HUES6 (cell line): ENCODE results near the gene MRPL30.
A peak's percentile ranks its signal among the peaks of the same experiment; 100 is the strongest.
"Not testable (repeated sequence)": the region's sequence is repeated elsewhere in the genome, so short reads cannot be mapped to it uniquely, and the experiment has no call there.

ENCODE experiments used
- H3K27ac ChIP-seq: 2 replicates; pipeline ENCODE4 v1.7.0; 2013; ENCODE audit warnings: low read depth, mild to moderate bottlenecking, low read length, inconsistent platforms
- H3K27me3 ChIP-seq: 2 replicates; pipeline ENCODE4 v1.6.1; 2013; ENCODE audit warnings: low read length; ENCODE audit not compliant: control insufficient read depth, insufficient read depth
- H3K36me3 ChIP-seq: 2 replicates; pipeline ENCODE4 v1.6.1; 2013; ENCODE audit warnings: low read length; ENCODE audit not compliant: control insufficient read depth, insufficient read depth
- H3K4me1 ChIP-seq: 2 replicates; pipeline ENCODE4 v1.6.1; 2013; ENCODE audit warnings: low read length; ENCODE audit not compliant: control insufficient read depth, insufficient read depth
- H3K4me3 ChIP-seq: 2 replicates; pipeline ENCODE4 v1.5.1; 2013; ENCODE audit warnings: low read depth, low read length
- H3K9ac ChIP-seq: one replicate; pipeline ENCODE4 v1.6.1; 2013; ENCODE audit warnings: mild to moderate bottlenecking, low read length
- H3K9me3 ChIP-seq: 2 replicates; pipeline ENCODE4 v1.6.1; 2013; ENCODE audit warnings: low read depth, low read length; ENCODE audit not compliant: control insufficient read depth, insufficient read depth

Gene MRPL30

DNA sequence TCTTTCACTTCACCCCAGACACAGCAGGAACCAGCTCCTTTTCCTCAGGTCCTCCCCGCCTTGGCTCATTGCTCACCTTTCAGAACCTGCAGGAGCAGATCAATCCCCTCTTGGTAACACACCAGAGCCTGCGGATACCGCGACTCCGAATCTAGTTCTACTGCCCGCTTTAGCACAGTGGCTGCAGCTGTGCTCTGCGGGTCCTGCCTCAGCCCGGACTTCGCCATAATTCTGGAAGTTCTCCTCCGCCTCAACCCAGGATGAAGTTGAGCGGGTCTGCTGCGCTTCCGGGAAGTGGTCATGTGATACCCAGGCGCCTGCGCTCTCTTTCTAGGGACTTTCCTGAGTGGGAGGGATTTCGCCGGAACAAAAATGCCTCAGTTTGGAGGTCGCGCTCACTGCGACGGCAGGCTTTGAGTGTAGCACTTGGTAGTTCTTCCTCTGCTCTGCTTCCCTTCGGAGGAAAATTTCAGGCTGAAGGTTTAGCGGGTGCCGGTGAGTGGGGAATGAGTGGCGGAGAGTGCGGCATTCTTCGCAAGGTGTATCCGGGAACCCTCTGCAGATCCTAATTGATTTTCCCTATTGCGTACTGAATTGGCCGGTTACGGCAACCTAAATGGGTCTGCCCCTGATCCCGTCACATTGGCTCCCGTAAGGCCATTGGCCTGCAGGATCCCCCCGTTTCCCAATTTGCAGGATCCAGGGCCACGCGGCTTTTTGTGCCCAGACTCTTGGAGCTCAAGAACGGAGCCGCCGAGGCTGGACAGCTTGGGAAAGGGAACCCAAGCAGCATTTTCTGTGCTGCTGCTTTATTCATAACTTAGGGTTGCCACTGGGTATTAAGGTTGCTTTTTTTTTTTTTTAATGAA is at the start of gene MRPL30, which contains the start of gene MITD1:
Gene MRPL30, plus strand, starts transcription at position 430 of the 869 bp plus-strand sequence. CDS start 5,020 bp downstream, outside the sequence.
Gene MITD1, minus strand, starts transcription at position 304 of the 869 bp plus-strand sequence. Its CDS starts 77 bp downstream, at position 227.
- Histone ChIP-seq H3K27me3 (no peaks in the 10 kb centered on the region), H3K9ac (peak within 1 kb of the TSS; percentile 89), H3K27ac (peak within 1 kb of the TSS; percentile 65), H3K36me3 (no peaks in the 10 kb centered on the region), H3K4me1 (no peaks in the 10 kb centered on the region), H3K9me3 (no peaks in the 10 kb centered on the region), H3K4me3 (peak within 1 kb of the TSS; percentile 94)

DNA sequence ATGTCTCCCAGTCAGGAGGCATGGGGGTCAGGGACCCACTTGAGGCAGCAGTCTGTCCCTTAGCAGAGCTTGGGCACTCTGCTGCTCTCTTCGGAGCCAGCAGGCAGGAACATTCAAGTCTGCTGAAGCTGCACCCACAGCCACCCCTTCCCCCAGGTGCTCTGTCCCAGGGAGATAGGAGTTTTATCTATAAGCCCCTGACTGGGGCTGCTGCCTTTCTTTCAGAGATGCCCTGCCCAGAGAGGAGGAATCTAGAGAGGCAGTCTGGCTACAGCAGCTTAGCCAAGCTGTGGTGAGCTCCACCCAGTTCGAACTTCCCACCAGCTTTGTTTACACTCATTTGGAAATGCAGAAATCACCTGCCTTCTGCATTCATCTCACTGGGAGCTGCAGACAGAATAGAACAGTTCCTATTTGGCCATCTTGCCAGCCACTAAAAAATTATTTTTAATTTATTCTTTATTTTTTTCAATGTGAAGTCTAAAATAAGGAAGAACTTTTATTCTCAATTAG is 45.9 kb upstream of the MRPL30 start:
- not testable (repeated sequence) for H3K4me3 ChIP-seq, H3K4me1 ChIP-seq, H3K27ac ChIP-seq, H3K36me3 ChIP-seq, H3K27me3 ChIP-seq, H3K9ac ChIP-seq
- H3K9me3 ChIP-seq, result peaks cover 25% of the 10 kb centered on the region

DNA sequence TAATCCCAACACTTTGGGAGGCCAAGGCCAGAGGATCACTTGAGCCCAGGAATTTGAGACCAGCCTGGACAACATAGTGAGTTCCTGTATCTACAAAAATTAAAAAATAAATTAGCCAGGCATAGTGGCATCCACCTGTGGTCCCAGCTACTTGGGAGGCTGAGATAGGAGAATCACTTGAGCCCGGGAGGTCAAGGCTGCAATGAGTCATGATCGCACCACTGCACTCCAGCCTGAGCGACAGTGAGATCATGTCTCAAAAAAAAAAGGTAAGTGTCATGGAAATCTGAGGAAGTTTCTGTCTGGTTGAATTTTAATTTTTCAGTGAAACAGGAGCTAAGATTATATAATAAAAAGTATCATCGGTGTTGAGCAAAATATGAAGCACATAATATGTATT is 42.0 kb upstream of the MRPL30 start:
- Histone ChIP-seq H3K9me3 (peaks cover 15% of the 10 kb centered on the region), H3K27me3 (no peaks in the 10 kb centered on the region), H3K9ac (no peak overlapping the region), H3K4me3 (no peak overlapping the region), H3K36me3 (no peaks in the 10 kb centered on the region), H3K4me1 (no peaks in the 10 kb centered on the region), H3K27ac (no peak overlapping the region)

DNA sequence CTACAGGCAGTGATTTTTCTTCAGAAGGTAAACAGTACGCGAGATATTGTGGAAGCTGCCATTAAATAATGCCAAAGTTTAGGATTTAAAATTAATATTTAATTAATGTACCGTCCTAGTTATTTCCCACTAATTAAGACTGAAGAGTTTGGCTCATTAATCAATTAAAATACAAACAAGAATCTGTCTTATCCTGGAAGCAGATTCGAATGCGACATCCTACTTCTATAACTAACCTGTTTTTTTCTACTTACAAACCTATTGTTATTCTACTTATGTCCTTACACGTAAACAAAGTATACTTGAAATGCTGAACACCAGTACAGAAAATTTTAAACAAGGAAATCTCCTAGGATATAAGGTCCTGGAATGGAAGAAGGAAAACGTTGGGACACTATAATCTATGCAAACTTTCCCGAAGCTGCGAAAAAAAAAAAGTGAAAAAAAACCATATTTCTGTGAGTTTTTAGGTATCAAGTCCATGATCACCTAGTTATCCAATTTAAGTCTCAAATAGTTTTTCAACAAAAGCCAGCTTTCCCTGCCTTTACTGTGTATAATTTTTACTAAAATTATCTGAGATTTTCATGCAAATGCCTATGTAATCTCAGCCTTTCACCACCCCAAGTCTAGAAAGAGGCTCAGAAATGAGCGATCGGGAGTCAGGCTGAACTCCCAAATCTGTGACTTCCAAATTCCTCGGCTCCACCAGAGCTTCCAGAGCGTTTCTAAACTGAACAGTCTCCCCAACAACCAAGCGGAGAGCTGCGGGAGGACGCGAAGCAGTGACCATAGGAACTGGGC is 40.7 kb upstream of the MRPL30 start:
- Histone ChIP-seq H3K9me3 (peaks cover 7% of the 10 kb centered on the region; the same call in 1 of the 2 replicates), H3K36me3 (no peaks in the 10 kb centered on the region), H3K27me3 (no peaks in the 10 kb centered on the region), H3K4me3 (peak overlapping the region; percentile 84), H3K27ac (0 out of 2 replicates have a peak overlapping the region, but pooled peaks have one; percentile 58), H3K4me1 (no peaks in the 10 kb centered on the region), H3K9ac (peak overlapping the region; percentile 58)

DNA sequence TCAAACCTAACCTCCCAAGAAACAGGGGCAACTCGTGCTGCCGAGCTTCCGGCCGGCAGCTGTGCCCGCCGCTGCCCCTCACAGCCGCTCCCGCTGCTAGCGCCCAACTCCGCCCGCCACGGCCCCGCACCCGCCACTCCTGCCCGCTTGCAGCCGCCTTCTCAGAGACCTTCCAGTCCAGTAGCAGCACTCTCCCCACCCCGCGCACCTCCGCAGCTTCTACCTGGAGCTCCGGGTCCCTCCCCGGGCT is 40.2 kb upstream of the MRPL30 start:
- Histone ChIP-seq H3K27me3 (no peaks in the 10 kb centered on the region), H3K36me3 (no peaks in the 10 kb centered on the region), H3K4me1 (no peaks in the 10 kb centered on the region), H3K9me3 (peaks cover 4% of the 10 kb centered on the region; the same call in 1 of the 2 replicates), H3K27ac (peak overlapping the region; percentile 58; the same call in 1 of the 2 replicates), H3K4me3 (peak overlapping the region; percentile 84), H3K9ac (peak overlapping the region; percentile 58)

DNA sequence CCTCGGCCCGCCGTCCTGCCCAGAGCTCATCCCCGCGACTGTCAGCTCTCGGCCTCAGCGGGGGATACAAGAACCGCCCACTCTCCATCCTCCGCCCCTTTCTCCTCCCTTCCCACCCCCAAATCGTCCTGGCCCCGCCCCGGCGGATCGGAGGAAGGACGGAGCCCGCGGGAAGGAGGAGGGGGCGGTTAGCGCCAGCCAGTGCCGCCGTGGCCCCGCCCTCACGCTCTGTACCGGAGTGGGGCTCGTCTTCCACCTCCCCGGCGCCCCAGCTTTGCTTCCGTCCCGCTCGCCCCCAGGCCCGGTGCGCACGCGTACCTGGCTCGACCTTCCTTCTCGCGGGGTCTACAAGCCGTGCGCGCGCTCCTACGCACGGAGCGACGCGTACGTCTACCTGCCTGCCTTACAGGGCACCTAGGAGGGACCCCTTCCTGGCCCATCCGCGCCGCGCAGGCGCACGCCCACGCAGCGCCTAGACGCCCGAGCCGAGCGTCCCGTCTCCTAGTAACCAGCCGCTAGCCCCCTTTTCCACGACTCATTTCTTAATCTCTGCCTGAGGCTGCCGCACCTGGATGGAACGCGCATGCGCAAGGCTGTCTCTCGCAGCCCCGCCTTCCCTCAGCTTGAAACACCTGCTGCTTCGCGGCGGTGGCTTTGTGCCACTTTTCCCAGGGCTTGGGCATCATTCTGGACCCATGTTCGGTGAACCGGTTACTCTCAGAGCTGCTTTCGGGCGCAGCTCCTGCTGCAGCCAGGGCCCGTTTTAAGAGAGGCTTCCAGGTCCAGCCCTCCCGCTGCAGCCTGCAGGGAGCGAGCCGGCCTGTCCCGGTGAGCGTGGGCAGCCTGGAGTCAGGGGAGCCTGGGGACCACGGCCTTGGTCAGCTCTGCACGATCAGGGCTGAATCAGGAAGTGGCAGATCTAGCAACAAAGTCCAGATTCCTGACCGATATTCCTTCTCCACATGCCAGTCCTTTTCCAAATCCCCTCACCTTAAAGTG is 39.6 kb upstream of the MRPL30 start, which contains the start of gene C2orf15:
Gene C2orf15, plus strand, starts transcription at position 598 of the 999 bp plus-strand sequence. CDS start 8,852 bp downstream, outside the sequence.
- Histone ChIP-seq H3K4me1 (no peaks in the 10 kb centered on the region), H3K36me3 (no peaks in the 10 kb centered on the region), H3K9me3 (peaks cover 4% of the 10 kb centered on the region; the same call in 1 of the 2 replicates), H3K4me3 (peak within 1 kb of the TSS; percentile 84), H3K27ac (peak within 1 kb of the TSS; percentile 58; the same call in 1 of the 2 replicates), H3K27me3 (no peaks in the 10 kb centered on the region), H3K9ac (peak within 1 kb of the TSS; percentile 58)

DNA sequence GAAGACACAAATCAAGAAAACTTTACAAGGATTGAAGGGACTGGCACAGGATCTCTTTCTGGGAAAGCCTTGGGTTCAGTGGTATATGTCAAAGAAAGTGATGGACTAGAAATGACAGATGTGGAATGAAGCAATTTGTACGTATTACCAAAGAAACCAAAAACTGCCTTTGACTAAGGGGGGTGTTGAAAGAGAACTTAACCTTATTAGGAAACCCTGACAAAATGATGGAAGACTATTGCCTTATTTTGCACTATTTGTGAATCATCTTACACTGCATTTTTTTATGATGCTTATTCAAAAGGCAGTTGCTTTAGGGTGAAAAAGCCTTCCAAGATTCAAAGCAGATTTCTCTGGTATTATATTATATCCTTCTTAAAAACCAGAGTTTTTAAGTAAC is 30.3 kb upstream of the MRPL30 start:
- no peaks in the 10 kb centered on the region for H3K36me3 ChIP-seq
- H3K27ac ChIP-seq, result no peak overlapping the region
- H3K4me1 ChIP-seq, result peaks cover 8% of the 10 kb centered on the region
- H3K27me3 ChIP-seq, result no peaks in the 10 kb centered on the region
- no peak overlapping the region for H3K9ac ChIP-seq
- no peaks in the 10 kb centered on the region for H3K9me3 ChIP-seq
- no peak overlapping the region for H3K4me3 ChIP-seq

DNA sequence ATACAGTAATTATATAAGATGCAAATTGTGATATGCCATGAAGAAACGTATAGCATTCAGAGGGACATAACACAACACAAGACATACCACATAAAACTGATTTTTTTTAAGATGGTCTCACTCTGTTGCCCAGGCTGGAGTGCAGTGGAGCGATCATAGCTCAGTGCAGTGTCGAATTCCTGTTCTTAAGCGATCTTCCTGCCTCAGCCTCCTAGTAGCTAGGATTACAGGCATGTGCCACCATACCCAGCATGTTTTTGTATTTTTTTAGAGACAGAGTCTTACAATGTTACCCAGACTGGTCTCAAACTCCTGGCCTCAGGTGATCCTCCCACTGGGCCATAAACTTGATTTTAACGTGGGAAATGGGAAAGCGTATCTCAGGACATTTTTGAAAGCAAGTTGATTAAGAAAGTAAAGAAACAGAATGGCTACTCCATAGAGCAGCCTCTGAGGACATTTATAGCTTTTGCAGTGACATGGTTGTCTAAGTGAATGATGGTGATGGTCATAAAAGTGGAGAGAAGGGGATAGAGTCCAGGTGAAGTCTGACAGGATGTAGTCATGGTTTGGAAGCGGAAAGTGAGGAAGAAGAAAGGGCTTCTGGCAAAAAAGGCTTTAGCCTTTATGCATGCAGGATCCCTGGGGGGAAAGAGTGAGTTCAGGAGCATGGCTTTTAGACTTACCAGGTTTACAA is 28.6 kb upstream of the MRPL30 start:
- Histone ChIP-seq H3K27me3 (no peaks in the 10 kb centered on the region), H3K9ac (no peak overlapping the region), H3K27ac (no peak overlapping the region), H3K4me3 (no peak overlapping the region), H3K9me3 (no peaks in the 10 kb centered on the region), H3K4me1 (peaks cover 10% of the 10 kb centered on the region), H3K36me3 (peaks cover 7% of the 10 kb centered on the region; the same call in 1 of the 2 replicates)

DNA sequence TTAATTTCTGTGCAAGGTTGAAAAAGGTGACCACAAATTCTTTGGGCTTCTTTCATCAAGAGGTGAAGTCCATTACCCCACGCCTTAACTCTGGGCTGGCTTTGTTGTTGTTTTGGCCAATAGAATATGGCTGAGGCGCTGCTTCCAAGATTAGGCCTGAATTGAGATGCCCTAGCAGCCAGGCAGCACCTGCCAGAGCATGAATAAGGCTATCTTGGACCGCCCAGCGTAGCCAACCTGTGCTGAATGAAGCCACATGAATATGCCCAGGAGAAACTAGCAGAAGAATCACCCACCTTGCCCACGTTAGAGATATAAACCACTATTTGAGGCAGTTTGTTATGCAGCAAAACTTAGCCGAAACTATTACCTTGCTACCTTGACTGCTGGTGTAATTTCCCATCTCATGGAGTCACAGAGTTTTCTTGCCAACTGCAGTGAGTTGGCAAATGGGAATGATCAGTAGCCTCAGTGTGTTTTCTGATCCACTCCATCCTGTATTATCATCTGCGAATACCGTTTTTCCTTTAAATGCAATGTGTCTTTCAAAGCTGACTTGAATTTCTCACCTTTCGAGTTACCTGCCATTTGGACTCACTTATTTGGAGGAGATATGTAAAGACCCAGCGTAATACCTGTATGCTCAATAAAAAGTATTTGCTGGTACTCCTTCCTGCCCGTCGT is 26.9 kb upstream of the MRPL30 start:
- Histone ChIP-seq H3K27me3 (no peaks in the 10 kb centered on the region), H3K4me3 (peak overlapping the region; percentile 89), H3K36me3 (peaks cover 8% of the 10 kb centered on the region; the same call in 1 of the 2 replicates), H3K9me3 (no peaks in the 10 kb centered on the region), H3K27ac (no peak overlapping the region), H3K4me1 (peaks cover 13% of the 10 kb centered on the region), H3K9ac (peak overlapping the region; percentile 88)
